Lower leg skin (tissue), 3 donors: Measurements from ENCODE around the gene ATG16L2.

Source experiments
- POLR2A ChIP-seq, 2 donors: fragments of 450-650 bp; IDR thresholded peaks; one replicate each; pipeline ENCODE4 v1.6.1; 2016 to 2017; ENCODE audit warnings: antibody characterized with exemption in 2 of 2, mild to moderate bottlenecking in 1 of 2, moderate library complexity in 1 of 2
- TF ChIP-seq, protein P1 (sequence below), 3 donors: fragments of 450-650 bp; IDR thresholded peaks; one replicate each; pipeline ENCODE4 v1.5.1; 2016; ENCODE audit warnings: antibody characterized with exemption in 3 of 3, mild to moderate bottlenecking in 3 of 3, moderate library complexity in 2 of 3

DNA sequence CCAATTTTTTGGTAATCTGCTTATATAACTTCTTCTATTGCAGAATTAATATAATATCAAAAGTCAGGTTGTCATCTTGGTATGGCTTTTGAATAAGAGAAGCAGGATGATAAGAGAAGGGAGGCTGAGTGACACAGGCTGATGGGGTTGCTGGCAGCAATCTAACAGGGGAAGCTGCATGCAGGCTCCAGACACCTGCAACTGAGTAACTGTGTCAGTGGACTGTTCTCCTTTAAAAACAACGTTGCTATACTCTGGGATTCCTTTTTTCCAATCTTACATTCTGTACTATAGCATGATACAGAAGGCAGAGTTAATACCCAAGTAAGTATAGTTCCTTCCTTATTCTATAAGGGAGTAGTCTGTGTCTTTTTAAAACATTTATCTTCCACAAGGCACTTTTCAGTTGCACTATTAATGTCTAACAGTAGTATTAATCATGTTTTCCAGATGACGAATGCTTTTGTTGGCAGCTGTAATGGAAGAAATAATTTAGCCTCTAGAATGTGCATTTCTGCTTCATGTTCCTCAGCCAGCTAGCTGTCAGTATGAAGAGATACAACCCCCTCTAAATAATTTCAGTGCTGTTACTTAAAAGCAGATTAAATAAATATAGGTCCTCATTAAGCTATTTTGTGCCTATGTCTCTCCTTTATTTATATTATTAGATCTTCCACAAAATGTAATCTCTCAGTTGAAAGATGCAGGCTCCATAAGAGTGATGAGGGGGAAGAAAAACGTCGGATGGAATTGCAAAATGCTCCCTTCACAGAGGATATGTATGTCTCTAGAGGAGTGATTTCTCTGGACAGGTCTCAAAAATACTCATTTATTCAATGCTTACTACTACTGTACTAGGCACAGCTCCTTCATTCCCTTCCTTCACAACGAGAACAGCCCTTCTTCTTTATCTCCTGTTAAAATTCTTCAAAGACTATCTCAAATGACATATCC lies 50.8 kb downstream of the ATG16L2 start:
- TF ChIP-seq, protein P1, sequence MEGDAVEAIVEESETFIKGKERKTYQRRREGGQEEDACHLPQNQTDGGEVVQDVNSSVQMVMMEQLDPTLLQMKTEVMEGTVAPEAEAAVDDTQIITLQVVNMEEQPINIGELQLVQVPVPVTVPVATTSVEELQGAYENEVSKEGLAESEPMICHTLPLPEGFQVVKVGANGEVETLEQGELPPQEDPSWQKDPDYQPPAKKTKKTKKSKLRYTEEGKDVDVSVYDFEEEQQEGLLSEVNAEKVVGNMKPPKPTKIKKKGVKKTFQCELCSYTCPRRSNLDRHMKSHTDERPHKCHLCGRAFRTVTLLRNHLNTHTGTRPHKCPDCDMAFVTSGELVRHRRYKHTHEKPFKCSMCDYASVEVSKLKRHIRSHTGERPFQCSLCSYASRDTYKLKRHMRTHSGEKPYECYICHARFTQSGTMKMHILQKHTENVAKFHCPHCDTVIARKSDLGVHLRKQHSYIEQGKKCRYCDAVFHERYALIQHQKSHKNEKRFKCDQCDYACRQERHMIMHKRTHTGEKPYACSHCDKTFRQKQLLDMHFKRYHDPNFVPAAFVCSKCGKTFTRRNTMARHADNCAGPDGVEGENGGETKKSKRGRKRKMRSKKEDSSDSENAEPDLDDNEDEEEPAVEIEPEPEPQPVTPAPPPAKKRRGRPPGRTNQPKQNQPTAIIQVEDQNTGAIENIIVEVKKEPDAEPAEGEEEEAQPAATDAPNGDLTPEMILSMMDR (IDR thresholded peaks at IDR 0.05) = no peak
- no peak for TF ChIP-seq POLR2A (IDR thresholded peaks at IDR 0.05)
